K562 (cell line): ENCODE results near the gene ZMYND8. TPM values are rescaled to one million over a fixed set of nuclear protein-coding genes. Genes with fewer than 3 reads are reported as not detected.

Experiments
- DMBX1 ChIP-seq: fragments of 250-450 bp; sonication (Bioruptor Pico); IDR thresholded peaks from 2 replicates; pipeline ENCODE4 v1.8.0; 2022; ENCODE audit warnings: inconsistent platforms, mild to moderate bottlenecking, moderate library complexity, borderline replicate concordance
- GABPB1 ChIP-seq: sonication (generic); formaldehyde crosslinking; IDR thresholded peaks from 2 replicates; pipeline ENCODE4 v1.8.0; 2022; ENCODE audit warnings: mild to moderate bottlenecking, missing genetic modification reagents
- HMG20B ChIP-seq: fragments of 250-450 bp; sonication (Bioruptor Pico); IDR thresholded peaks from 2 replicates; pipeline ENCODE4 v1.5.0; 2021; ENCODE audit warnings: mild to moderate bottlenecking
- IRF9 ChIP-seq: fragments of 450-650 bp; IDR thresholded peaks from 2 replicates; pipeline ENCODE4 v1.6.1; 2016; ENCODE audit warnings: missing biosample characterization, missing genetic modification characterization
- LARP7 ChIP-seq: fragments of 450-650 bp; IDR thresholded peaks from 2 replicates; pipeline ENCODE4 v1.6.1; 2016
- MEF2D ChIP-seq: conservative IDR thresholded peaks from 2 replicates; pipeline ENCODE4 v1.6.1; 2016; ENCODE audit warnings: low read depth, missing genetic modification characterization, missing compliant biosample characterization
- MLLT1 ChIP-seq, 2 experiments: fragments of 450-650 bp; IDR thresholded peaks; 2 replicates each; pipeline ENCODE4 v1.6.1; 2016
- RB1 ChIP-seq: fragments of 450-650 bp; IDR thresholded peaks from 2 replicates; pipeline ENCODE4 v1.6.1; 2017; ENCODE audit warnings: low read depth, mild to moderate bottlenecking
- RREB1 ChIP-seq: fragments of 250-450 bp; sonication (Bioruptor Pico); IDR thresholded peaks from 2 replicates; pipeline ENCODE4 v1.4.0; 2020
- ZKSCAN8 ChIP-seq: fragments of 200-800 bp; sonication (Bioruptor generic); IDR thresholded peaks from 2 replicates; pipeline ENCODE4 v1.6.1; 2016; ENCODE audit warnings: missing genetic modification characterization, missing compliant biosample characterization
- ZNF121 ChIP-seq: sonication (generic); formaldehyde crosslinking; conservative IDR thresholded peaks from 2 replicates; pipeline ENCODE4 v1.8.0; 2022; ENCODE audit warnings: missing genetic modification reagents
- polyA plus RNA-seq, 8 experiments: library from polyadenylated mRNA; depleted of rRNA in 4 of 8; stranded (reverse) in 5 of 8; unstranded in 3 of 8; fragments of >200 nt; fragmentation: Nextera tagmentation in 2 of 8; fragmentation: Illumina TruSeq in 1 of 8; extraction: Ambion mirVana in 2 of 8; extraction: Trizol in 1 of 8; gene quantifications; 2 replicates each; pipeline versions ENCODE4 v1.2.1 to v1.2.3, GENCODE V29; 2011 to 2014; ENCODE audit warnings: inconsistent platforms in 1 of 8, missing spikeins in 1 of 8
- total RNA-seq, 7 experiments: library from RNA; depleted of rRNA in 6 of 7; stranded (reverse); fragments of >200 nt in 6 of 7; fragmentation: Illumina TruSeq in 2 of 7; extraction: Trizol in 2 of 7; gene quantifications; 2 replicates each; pipeline versions ENCODE4 v1.2.1 to v1.2.3, GENCODE V29; 2011 to 2021; ENCODE audit warnings: low replicate concordance in 1 of 7
- TF ChIP-seq, protein P1 (sequence below), 3 experiments: fragments of 200-800 bp in 1 of 3; fragments of 250-450 bp in 1 of 3; fragments of 450-650 bp in 1 of 3; sonication (Bioruptor Pico) in 1 of 3; sonication (Bioruptor generic) in 1 of 3; formaldehyde crosslinking in 1 of 3; IDR thresholded peaks; 2 replicates each; pipeline versions ENCODE4 v1.6.1 to v1.8.0; 2016 to 2022; ENCODE audit warnings: mild to moderate bottlenecking in 2 of 3, missing genetic modification characterization in 2 of 3, missing compliant biosample characterization in 1 of 3, moderate library complexity in 1 of 3

The ZMYND8 gene
- total and polyA plus RNA-seq, 9 of the 15 experiments (the other 6 are each of a cell fraction or from before 2014, with no cell fraction given): 31.8 to 148 (median 71.9) TPM

DNA sequence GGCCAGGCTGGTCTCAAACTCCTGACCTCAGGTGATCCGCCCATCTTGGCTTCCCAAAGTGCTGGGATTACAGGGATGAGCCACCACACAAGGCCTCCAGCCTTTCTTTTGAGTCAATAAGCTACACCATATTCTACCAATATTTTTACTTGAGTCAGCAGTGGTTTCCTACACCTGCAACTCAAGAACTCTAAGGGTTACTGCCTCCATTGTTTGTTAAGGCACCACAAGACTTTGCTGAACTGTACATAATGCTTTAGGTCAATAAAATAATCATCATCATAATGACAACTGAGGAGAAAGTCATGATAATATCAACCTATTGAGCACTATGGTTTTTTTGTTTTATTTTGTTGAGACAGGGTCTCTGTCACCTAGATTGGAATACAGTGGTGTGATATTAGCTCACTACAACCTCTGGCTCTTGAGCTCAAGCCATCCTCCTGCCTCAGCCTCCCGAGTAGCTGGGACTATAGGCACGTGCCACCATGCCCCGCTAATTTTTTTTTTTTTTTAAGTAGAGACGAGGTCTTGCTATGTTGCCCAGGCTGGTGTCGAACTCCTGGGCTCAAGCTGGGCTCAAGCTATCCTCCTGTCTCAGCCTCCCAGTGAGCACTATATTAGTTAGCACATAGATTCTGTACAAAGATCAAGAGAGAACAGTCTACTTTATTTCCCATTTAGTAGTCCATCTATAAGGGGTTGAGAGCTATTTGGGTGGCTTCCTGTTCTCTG lies 34.9 kb upstream of the ZMYND8 start (continued):
- TF ChIP-seq, protein P1, sequence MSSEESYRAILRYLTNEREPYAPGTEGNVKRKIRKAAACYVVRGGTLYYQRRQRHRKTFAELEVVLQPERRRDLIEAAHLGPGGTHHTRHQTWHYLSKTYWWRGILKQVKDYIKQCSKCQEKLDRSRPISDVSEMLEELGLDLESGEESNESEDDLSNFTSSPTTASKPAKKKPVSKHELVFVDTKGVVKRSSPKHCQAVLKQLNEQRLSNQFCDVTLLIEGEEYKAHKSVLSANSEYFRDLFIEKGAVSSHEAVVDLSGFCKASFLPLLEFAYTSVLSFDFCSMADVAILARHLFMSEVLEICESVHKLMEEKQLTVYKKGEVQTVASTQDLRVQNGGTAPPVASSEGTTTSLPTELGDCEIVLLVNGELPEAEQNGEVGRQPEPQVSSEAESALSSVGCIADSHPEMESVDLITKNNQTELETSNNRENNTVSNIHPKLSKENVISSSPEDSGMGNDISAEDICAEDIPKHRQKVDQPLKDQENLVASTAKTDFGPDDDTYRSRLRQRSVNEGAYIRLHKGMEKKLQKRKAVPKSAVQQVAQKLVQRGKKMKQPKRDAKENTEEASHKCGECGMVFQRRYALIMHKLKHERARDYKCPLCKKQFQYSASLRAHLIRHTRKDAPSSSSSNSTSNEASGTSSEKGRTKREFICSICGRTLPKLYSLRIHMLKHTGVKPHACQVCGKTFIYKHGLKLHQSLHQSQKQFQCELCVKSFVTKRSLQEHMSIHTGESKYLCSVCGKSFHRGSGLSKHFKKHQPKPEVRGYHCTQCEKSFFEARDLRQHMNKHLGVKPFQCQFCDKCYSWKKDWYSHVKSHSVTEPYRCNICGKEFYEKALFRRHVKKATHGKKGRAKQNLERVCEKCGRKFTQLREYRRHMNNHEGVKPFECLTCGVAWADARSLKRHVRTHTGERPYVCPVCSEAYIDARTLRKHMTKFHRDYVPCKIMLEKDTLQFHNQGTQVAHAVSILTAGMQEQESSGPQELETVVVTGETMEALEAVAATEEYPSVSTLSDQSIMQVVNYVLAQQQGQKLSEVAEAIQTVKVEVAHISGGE (CRISPR knock-in tag; IDR thresholded peaks at IDR 0.05): peak in 1 of 3 experiments; percentile 49; a peak in 2 of 6 replicates
- TF ChIP-seq LARP7 (peak; percentile 19; the same call in 1 of the 2 replicates), RREB1 (CRISPR knock-in tag) (0 out of 2 replicates have a peak, but pooled peaks have one; percentile 39), GABPB1 (CRISPR knock-in tag) (peak; percentile 27; the same call in 1 of the 2 replicates), MLLT1 (IDR thresholded peaks at IDR 0.05) (peak in 1 of 2 experiments; percentile 73; a peak in 1 of 4 replicates), ZKSCAN8 (CRISPR knock-in tag) (peak; percentile 21; the same call in 1 of the 2 replicates), HMG20B (CRISPR knock-in tag) (no peak), IRF9 (0 out of 2 replicates have a peak, but pooled peaks have one; percentile 34), DMBX1 (CRISPR knock-in tag) (0 out of 2 replicates have a peak, but pooled peaks have one; percentile 10), ZNF121 (CRISPR knock-in tag) (peak; percentile 77), MEF2D (tag) (no peak), RB1 (no peak)
- TF ChIP-seq, all 486 proteins: peak for 16
